Endodermal cell (in vitro differentiated cells): Measurements from ENCODE around the gene MLLT3. TPM values are rescaled to one million over a fixed set of nuclear protein-coding genes. Genes with fewer than 3 reads are reported as not detected.

ENCODE experiments used
- DNase-seq: peaks from one replicate; pipeline ENCODE4 v3.0.0-alpha.2; 2017
- H3K27ac ChIP-seq: 2 replicates; pipeline ENCODE4 v1.5.1; 2013; ENCODE audit warnings: mild to moderate bottlenecking, low read depth, low read length, moderate library complexity
- H3K27me3 ChIP-seq: 2 replicates; pipeline ENCODE4 v1.6.1; 2013; ENCODE audit warnings: mild to moderate bottlenecking, low read length, moderate library complexity; ENCODE audit not compliant: insufficient read depth, control insufficient read depth, poor library complexity, severe bottlenecking
- H3K36me3 ChIP-seq: 2 replicates; pipeline ENCODE4 v1.7.0; 2013; ENCODE audit warnings: mild to moderate bottlenecking, low read length, moderate library complexity; ENCODE audit not compliant: control insufficient read depth, insufficient read depth
- H3K4me1 ChIP-seq: one replicate; pipeline ENCODE4 v1.7.0; 2013; ENCODE audit warnings: low read length; ENCODE audit not compliant: control insufficient read depth, insufficient read depth
- H3K4me3 ChIP-seq: 2 replicates; pipeline ENCODE4 v1.5.1; 2013; ENCODE audit warnings: mild to moderate bottlenecking, low read length, moderate library complexity
- H3K9ac ChIP-seq: 2 replicates; pipeline ENCODE4 v1.6.1; 2013; ENCODE audit warnings: mild to moderate bottlenecking, low read length, moderate library complexity; ENCODE audit not compliant: poor library complexity, severe bottlenecking; ENCODE audit errors: extremely low read depth
- H3K9me3 ChIP-seq: 2 replicates; pipeline ENCODE4 v1.6.1; 2013; ENCODE audit warnings: mild to moderate bottlenecking, low read length, moderate library complexity; ENCODE audit not compliant: control insufficient read depth
- H3K27ac Mint-ChIP-seq: 2 replicates; pipeline ENCODE4 v1.8.0; 2020; ENCODE audit warnings: mixed read lengths
- H3K27me3 Mint-ChIP-seq: 2 replicates; pipeline ENCODE4 v1.8.0; 2021; ENCODE audit warnings: mild to moderate bottlenecking, mixed read lengths; ENCODE audit not compliant: insufficient read depth
- H3K36me3 Mint-ChIP-seq: 2 replicates; pipeline ENCODE4 v1.8.0; 2020; ENCODE audit warnings: low read depth, mixed read lengths
- H3K4me1 Mint-ChIP-seq: 2 replicates; pipeline ENCODE4 v1.8.0; 2020; ENCODE audit warnings: mixed read lengths
- H3K4me3 Mint-ChIP-seq: 2 replicates; pipeline ENCODE4 v1.8.0; 2020; ENCODE audit warnings: mild to moderate bottlenecking, moderate library complexity, mixed read lengths
- H3K9me3 Mint-ChIP-seq: 2 replicates; pipeline ENCODE4 v1.8.0; 2020; ENCODE audit warnings: mild to moderate bottlenecking, mixed read lengths
- WGBS, 2 experiments: methylation state at CpG; one replicate each; pipeline versions ENCODE4 v1.1.5 to v1.1.7; 2013; ENCODE audit warnings: missing lambda C conversion rate in 2 of 2, mixed read lengths in 1 of 2; ENCODE audit not compliant: insufficient coverage in 1 of 2, insufficient read length in 1 of 2; 5-methylcytosine and 5-hydroxymethylcytosine counted together
- total RNA-seq, 2 donors: library from RNA; stranded (reverse); fragmentation: NEBNext Ultra II Directional in 1 of 2; extraction: Animal tissue kit (Norgen Biotek cat#: 25700) in 1 of 2; gene quantifications; 2 replicates in 1 of 2; 3 replicates in 1 of 2; pipeline ENCODE4 v1.2.1, GENCODE V29; 2021
- TF ChIP-seq, protein P1 (sequence below): fragments of 200-600 bp; sonication (generic); conservative IDR thresholded peaks from 2 replicates; pipeline ENCODE4 v1.5.0; 2021; ENCODE audit warnings: antibody characterized with exemption, mild to moderate bottlenecking

MLLT3 gene
- total RNA-seq, 2 donors from 2014 or later: 5.5 to 12.2 TPM

DNA sequence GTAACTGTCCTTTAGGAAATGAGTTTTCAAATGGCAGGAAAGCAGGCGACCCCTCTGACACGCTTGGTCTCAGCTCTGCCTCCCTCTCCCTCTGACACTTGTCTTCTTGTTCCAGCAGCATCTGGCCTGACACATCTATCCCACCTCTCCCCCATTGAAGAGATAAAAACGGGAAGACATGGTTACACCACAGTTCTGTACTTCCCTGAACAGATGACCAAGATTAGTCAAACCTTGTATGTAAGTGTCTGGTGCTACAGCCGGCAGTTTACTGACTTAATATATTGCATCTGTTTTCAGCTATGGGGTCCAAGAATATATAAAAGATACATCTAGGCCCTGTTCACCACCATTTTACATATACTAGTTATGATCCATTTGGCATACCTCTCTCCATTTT is 29.6 kb upstream of the MLLT3 start:
- H3K27me3 ChIP-seq: no peaks in the 10 kb centered on the region
- no peaks in the 10 kb centered on the region for H3K4me1 ChIP-seq
- Mint-ChIP-seq H3K36me3 (peaks cover 1% of the 10 kb centered on the region), H3K27me3 (peaks cover 4% of the 10 kb centered on the region), H3K9me3 (peaks cover 7% of the 10 kb centered on the region), H3K4me1 (no peaks in the 10 kb centered on the region), H3K4me3 (no peak overlapping the region), H3K27ac (no peak overlapping the region)
- 88 to 93% methylated on average over 3 to 4 of the region's 4 CpGs for WGBS, 2 experiments
- H3K36me3 ChIP-seq: no peaks in the 10 kb centered on the region
- no peak for DNase-seq
- H3K9me3 ChIP-seq: peaks cover 14% of the 10 kb centered on the region
- H3K9ac ChIP-seq: no peak overlapping the region
- H3K27ac ChIP-seq: no peak overlapping the region
- TF ChIP-seq, protein P1, sequence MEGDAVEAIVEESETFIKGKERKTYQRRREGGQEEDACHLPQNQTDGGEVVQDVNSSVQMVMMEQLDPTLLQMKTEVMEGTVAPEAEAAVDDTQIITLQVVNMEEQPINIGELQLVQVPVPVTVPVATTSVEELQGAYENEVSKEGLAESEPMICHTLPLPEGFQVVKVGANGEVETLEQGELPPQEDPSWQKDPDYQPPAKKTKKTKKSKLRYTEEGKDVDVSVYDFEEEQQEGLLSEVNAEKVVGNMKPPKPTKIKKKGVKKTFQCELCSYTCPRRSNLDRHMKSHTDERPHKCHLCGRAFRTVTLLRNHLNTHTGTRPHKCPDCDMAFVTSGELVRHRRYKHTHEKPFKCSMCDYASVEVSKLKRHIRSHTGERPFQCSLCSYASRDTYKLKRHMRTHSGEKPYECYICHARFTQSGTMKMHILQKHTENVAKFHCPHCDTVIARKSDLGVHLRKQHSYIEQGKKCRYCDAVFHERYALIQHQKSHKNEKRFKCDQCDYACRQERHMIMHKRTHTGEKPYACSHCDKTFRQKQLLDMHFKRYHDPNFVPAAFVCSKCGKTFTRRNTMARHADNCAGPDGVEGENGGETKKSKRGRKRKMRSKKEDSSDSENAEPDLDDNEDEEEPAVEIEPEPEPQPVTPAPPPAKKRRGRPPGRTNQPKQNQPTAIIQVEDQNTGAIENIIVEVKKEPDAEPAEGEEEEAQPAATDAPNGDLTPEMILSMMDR: no peak
- no peak overlapping the region for H3K4me3 ChIP-seq

DNA sequence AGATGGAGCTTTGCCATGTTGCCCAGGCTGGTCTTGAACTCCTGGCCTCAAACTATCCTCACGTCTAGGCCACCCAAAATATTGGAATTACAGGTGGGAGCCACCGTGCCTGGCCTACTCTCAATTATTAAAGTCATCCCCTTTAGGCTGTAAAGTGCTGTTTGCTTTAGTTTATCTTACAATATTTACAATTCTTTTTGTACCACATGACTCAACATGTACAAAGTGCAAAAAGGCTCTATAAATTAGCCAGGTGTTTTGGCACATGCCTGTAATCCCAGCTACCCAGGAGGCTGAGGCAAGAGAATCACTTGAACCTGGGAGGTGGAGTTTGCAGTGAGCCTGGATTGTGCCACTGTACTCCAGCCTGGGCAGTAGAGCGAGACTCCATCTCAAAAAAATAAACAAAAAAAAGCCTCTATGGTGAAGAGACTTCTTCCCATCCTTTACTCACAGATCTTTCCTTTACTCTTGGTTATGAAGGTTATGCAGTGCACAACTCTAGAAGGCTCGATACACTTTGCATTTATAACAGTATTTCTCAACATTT is 28.5 kb upstream of the MLLT3 start:
- no peaks in the 10 kb centered on the region for H3K4me1 ChIP-seq
- no peak overlapping the region for H3K27ac Mint-ChIP-seq
- H3K27me3 Mint-ChIP-seq: peaks cover 4% of the 10 kb centered on the region
- H3K9me3 ChIP-seq: peaks cover 14% of the 10 kb centered on the region
- H3K36me3 Mint-ChIP-seq: no peaks in the 10 kb centered on the region
- H3K27me3 ChIP-seq: no peaks in the 10 kb centered on the region
- H3K36me3 ChIP-seq: no peaks in the 10 kb centered on the region
- H3K9me3 Mint-ChIP-seq: peaks cover 7% of the 10 kb centered on the region
- H3K4me1 Mint-ChIP-seq: no peaks in the 10 kb centered on the region
- H3K4me3 ChIP-seq: no peak overlapping the region
- TF ChIP-seq, protein P1: no peak
- no peak overlapping the region for H3K27ac ChIP-seq
- WGBS, 2 experiments: 87 to 94% methylated on average over 3 to 4 of the region's 4 CpGs
- no peak for DNase-seq
- H3K4me3 Mint-ChIP-seq: no peak overlapping the region
- H3K9ac ChIP-seq: no peak overlapping the region

DNA sequence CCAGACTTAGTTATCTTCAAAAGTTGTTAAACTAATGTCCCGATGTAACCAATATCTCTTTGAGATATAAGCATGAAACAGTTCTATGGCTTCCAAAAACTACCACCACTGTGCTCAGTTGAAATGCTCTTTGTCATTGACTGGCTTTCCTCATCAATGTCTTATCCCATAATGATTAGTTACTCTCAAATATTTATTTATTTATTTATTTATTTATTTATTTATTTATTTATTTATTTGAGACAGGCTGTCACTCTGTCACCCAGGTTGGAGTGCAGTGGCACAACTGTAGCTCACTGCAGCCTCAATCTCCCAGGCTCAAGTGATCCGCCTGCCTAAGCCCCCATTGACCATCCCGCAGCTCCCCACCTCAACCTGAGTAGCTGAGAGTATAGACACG is 28.0 kb upstream of the MLLT3 start:
- Mint-ChIP-seq H3K27me3 (peaks cover 4% of the 10 kb centered on the region), H3K9me3 (peaks cover 5% of the 10 kb centered on the region), H3K36me3 (no peaks in the 10 kb centered on the region), H3K27ac (no peak overlapping the region), H3K4me1 (no peaks in the 10 kb centered on the region), H3K4me3 (no peak overlapping the region)
- no peaks in the 10 kb centered on the region for H3K36me3 ChIP-seq
- WGBS, 2 experiments: 96 to 97% methylated on average over 4 of the region's 4 CpGs
- H3K27me3 ChIP-seq: no peaks in the 10 kb centered on the region
- TF ChIP-seq, protein P1: no peak
- H3K4me3 ChIP-seq: no peak overlapping the region
- no peak overlapping the region for H3K9ac ChIP-seq
- no peak for DNase-seq
- H3K27ac ChIP-seq: no peak overlapping the region
- H3K9me3 ChIP-seq: peaks cover 13% of the 10 kb centered on the region
- no peaks in the 10 kb centered on the region for H3K4me1 ChIP-seq
